SK-N-SH (cell line): ENCODE data around the gene RTCA.

Source experiments
- CTCF ChIP-seq: fragments of 200-600 bp; sonication (generic); IDR thresholded peaks from 2 replicates; pipeline ENCODE4 v1.6.1; 2017; ENCODE audit warnings: antibody characterized with exemption, mild to moderate bottlenecking, moderate library complexity
- ELF1 ChIP-seq: IDR thresholded peaks from 2 replicates; pipeline ENCODE4 v1.4.0; 2012
- EP300 ChIP-seq, 2 experiments: IDR thresholded peaks; 2 replicates each; pipeline versions ENCODE4 v1.4.0 to v1.6.1; 2012; ENCODE audit warnings: borderline replicate concordance in 1 of 2, low read depth in 1 of 2, low read length in 1 of 2
- IRF3 ChIP-seq: fragments of 150-350 bp; IDR thresholded peaks from 2 replicates; pipeline ENCODE4 v1.6.1; 2016; ENCODE audit warnings: mild to moderate bottlenecking, low read depth, low read length
- MAX ChIP-seq: IDR thresholded peaks from 2 replicates; pipeline ENCODE4 v1.4.0; 2012; ENCODE audit warnings: low read depth
- POLR2AphosphoS5 ChIP-seq: IDR thresholded peaks from 2 replicates; pipeline ENCODE4 v1.6.1; 2012; ENCODE audit warnings: low read depth, low read length
- RAD21 ChIP-seq: IDR thresholded peaks from 2 replicates; pipeline ENCODE4 v1.6.1; 2012; ENCODE audit warnings: mild to moderate bottlenecking, low read length
- RCOR1 ChIP-seq: fragments of 150-350 bp; IDR thresholded peaks from 2 replicates; pipeline ENCODE4 v1.6.1; 2017; ENCODE audit warnings: antibody characterized with exemption, low read length
- TEAD4 ChIP-seq: IDR thresholded peaks from 2 replicates; pipeline ENCODE4 v1.4.0; 2012; ENCODE audit warnings: mild to moderate bottlenecking, borderline replicate concordance; ENCODE audit not compliant: insufficient read depth
- YY1 ChIP-seq: IDR thresholded peaks from 2 replicates; pipeline ENCODE4 v1.4.0; 2012; ENCODE audit warnings: low read depth, mild to moderate bottlenecking
- ZBTB33 ChIP-seq: IDR thresholded peaks from 2 replicates; pipeline ENCODE4 v1.4.0; 2012; ENCODE audit warnings: low read depth, borderline replicate concordance

GRCh38 chr1:100249155-100249536 lies 16.9 kb upstream of the RTCA start:
- TF ChIP-seq CTCF, result no peak
- no peak for TF ChIP-seq POLR2AphosphoS5
- no peak for TF ChIP-seq MAX
- TF ChIP-seq EP300 (IDR thresholded peaks at IDR 0.05; ENCODE audit: borderline replicate concordance in 1 of 2, low read depth in 1 of 2, low read length in 1 of 2), result no peak
- TF ChIP-seq YY1, result no peak
- TF ChIP-seq RCOR1, result no peak
- TF ChIP-seq RAD21, result no peak
- no peak for TF ChIP-seq TEAD4
- no peak for TF ChIP-seq IRF3
- no peak for TF ChIP-seq ELF1
- no peak for TF ChIP-seq ZBTB33
